Measurements from ENCODE around the gene IGSF3.
"Not testable (repeated sequence)": the region's sequence is repeated elsewhere in the genome, so short reads cannot be mapped to it uniquely, and the experiment has no call there.

Gene IGSF3

GRCh38 chr1:116591951-116592605 is 75.5 kb downstream of the IGSF3 start:
- DNase-seq (ENCODE audit: extremely low spot score); POLR2A ChIA-PET; CTCF ChIA-PET: not testable (repeated sequence)

DNA sequence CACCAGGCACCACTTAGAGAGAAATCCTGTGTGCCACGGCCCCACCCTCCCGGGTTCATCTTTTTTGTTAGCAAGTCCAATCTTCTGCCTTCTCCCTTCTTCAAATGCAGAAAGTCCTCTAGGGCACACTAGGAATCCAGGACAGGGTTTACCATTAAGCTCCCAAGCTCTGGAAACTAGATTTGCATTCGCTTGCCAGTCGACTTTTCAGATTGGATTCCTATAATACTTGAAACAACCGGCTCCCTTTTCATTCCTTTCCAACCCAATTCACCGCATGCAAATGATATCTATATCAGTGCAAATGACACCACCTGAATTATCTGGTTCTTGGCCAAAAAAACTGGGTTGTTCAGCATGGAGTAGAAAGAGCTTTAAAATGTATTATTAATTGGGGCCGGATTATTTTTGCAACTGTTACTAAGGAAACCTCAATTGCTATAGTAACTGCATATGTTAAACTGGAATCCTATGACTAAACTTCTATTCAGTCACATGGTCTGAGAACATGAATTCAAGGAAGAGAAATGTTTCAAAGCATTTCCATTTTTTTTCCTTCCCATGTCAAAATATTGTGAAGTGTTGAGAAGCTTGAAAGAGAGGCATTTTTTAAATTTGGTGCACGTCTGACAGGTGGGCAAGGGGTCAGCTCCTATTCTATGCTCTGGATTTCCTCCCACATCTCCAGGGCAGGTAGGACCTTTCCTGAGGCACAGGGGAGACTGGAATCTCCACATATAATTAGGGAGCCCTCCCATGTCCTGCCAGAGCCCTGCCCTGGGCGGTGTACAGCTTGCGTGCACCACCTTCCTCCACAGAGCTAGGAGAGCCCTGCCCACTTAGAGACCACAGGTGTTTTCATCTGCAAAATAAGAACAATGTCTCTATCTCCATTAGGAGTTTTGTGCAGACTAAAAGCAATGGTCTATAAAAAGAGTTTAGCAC is 76.3 kb downstream of the IGSF3 start:
- POLR2A ChIA-PET, result not testable (repeated sequence)

DNA sequence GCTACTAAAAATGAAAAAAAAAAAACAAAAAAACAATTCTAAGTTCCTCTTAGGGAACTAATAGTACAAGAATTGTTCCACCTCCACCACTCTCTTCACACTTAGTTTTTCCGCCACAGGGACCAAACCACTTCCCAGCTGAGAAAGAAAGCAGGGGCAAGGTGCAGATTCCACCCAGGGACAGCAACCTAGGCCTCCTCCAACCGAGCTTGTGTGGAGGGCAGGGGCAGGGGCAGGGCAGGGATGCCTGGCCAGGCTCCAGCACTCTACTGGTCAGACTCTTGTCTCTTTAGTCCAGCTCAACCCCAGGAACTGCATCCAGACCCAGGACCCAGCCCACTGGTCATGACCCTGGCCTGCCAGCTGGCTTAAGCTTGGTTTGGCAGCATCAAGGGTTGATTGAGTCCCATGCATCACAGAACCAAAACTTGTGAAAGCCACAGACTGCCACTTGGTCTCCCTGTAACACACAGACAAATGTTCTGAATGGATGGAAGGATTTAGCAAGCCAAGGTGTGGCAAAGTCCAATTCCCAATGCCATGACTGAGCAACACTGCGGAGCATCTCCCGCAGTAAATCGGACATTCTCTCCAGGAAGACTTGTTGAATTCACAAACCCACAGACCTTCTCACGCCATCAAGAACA is 77.1 kb downstream of the IGSF3 start:
- POLR2A ChIA-PET; CTCF ChIA-PET; DNase-seq (ENCODE audit: extremely low spot score): not testable (repeated sequence)

More for the DNA sequence above, 76.3 kb downstream of the IGSF3 start:
- DNase-seq (ENCODE audit: extremely low spot score); CTCF ChIA-PET: not testable (repeated sequence)

- POLR2A ChIA-PET; DNase-seq (ENCODE audit: extremely low spot score): not testable (repeated sequence)
- CTCF ChIA-PET, result interaction anchor here (2.2 kb wide), 1 partner anchor 15 kb away, joined by 10 read pairs; no protein-coding TSS in a partner anchor
Measured at GRCh38 chr1:116589101-116589735, 78.3 kb downstream of the IGSF3 start.

DNA sequence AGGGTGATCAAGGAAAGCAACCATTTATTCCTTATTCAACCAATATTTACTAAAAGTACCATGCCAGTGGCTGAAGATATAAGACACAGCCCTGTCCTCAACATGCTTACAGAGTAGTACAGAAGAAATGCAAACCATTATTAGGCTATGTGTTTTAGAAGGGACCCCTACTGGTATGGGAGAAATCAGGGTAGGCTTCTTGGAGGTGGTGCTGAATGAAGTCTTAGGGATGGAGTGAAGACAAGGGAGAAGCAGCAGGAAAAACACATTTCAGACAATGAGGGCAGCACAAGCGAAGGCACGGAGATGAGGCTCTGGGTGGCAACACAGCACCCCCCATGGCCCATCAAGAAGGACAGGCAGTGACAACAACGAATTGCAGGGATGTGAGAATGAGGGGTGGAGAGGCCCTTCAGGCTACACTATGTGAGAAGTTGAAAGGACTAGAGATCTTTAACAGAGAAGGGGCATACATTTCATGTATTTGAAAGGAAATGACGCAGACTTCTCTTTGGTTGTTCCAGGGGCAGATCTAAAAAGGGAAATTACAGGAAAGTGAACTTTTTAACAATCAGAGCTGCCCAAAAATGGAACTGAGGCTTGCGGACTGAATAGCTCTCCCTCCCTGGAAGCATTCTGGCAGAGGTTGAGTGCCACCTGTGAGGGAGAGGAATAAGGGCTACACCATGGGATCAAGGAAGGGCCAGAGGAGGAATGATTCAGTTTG is 79.9 kb downstream of the IGSF3 start:
- CTCF ChIA-PET, result interaction anchor here (2.2 to 6.7 kb wide), 3 partner anchors 8 to 14 kb away, joined by 10 to 55 read pairs (median 43); no protein-coding TSS in a partner anchor
- DNase-seq (ENCODE audit: extremely low spot score), result no peak

GRCh38 chr1:116586741-116587143 is 80.8 kb downstream of the IGSF3 start:
- DNase-seq (ENCODE audit: extremely low spot score), result no peak
- ChIA-PET POLR2A (no interaction called here), CTCF (interaction anchor here (1.1 to 6.7 kb wide), 5 partner anchors 8 to 481 kb away, joined by 3 to 55 read pairs (median 4); no protein-coding TSS in a partner anchor)
- TF ChIP-seq CTCF (IDR thresholded peaks at IDR 0.05; ENCODE audit: control extremely low read depth, extremely low read depth, low read depth, missing control alignments), result no peak

More for the DNA sequence above, 79.9 kb downstream of the IGSF3 start:
- no peak for TF ChIP-seq CTCF (IDR thresholded peaks at IDR 0.05; ENCODE audit: control extremely low read depth, extremely low read depth, low read depth, missing control alignments)
- POLR2A ChIA-PET, result no interaction called here

GRCh38 chr1:116585886-116586285 is 81.6 kb downstream of the IGSF3 start:
- POLR2A ChIA-PET, result no interaction called here

More at GRCh38 chr1:116585886-116586285, 81.6 kb downstream of the IGSF3 start:
- DNase-seq (ENCODE audit: extremely low spot score), result no peak
- CTCF ChIA-PET, result interaction anchor here (0.7 to 6.7 kb wide), 5 partner anchors 9 to 482 kb away, joined by 3 to 55 read pairs (median 3); no protein-coding TSS in a partner anchor
- TF ChIP-seq CTCF (IDR thresholded peaks at IDR 0.05; ENCODE audit: control extremely low read depth, extremely low read depth, low read depth, missing control alignments), result no peak
